HepG2 (cell line): ENCODE data around the gene LSM10. TPM values are rescaled to one million over a fixed set of nuclear protein-coding genes. Genes with fewer than 3 reads are reported as not detected.

ENCODE experiments used
- ATAC-seq: fragments of 200-7000 bp; cut with Tn5 transposase; 3 replicates; pipeline ENCODE4 v1.9.1; 2020; ENCODE audit warnings: mild to moderate bottlenecking, moderate library complexity
- BruUV-seq: library from RNA; stranded (reverse); fragments of 400-500 nt; replicated peaks from 2 replicates; lab custom pipeline; 2021; lab: Mats Ljungman, UMichigan
- CTCF ChIA-PET: fragments of 300-600 bp; formaldehyde crosslinking; extraction: SDS; loops from one replicate; lab custom pipeline; 2021; ENCODE audit warnings: low total read pairs, inconsistent platforms, low intra/inter-chr PET ratio; lab: Yijun Ruan, JAX
- POLR2A ChIA-PET: fragments of 350-600 bp; sonication (Branson Sonifier 250); formaldehyde crosslinking; loops from one replicate; lab custom pipeline; 2020; ENCODE audit warnings: antibody characterized with exemption, inconsistent platforms; lab: Yijun Ruan, JAX
- DNase-seq: peaks from one replicate; pipeline ENCODE4 v3.0.0-alpha.2; 2015; ENCODE audit warnings: low spot score
- FAIRE-seq: peaks from 3 replicates; lab custom pipeline; 2011; peaks lifted over from hg19 to GRCh38; lab: Jason Lieb, UNC
- H2AFZ ChIP-seq: one replicate; pipeline ENCODE4 v1.6.1; 2011; ENCODE audit warnings: low read length, inconsistent platforms
- H3K27ac ChIP-seq: fragments of 300-600 bp; 3 replicates; pipeline ENCODE4 v1.8.0; 2011; ENCODE audit warnings: mixed run types, mild to moderate bottlenecking, mixed read lengths, low read length, inconsistent platforms; ENCODE audit not compliant: insufficient read depth; ENCODE audit errors: extremely low read length
- H3K27me3 ChIP-seq, 2 experiments: fragments of 200-600 bp in 1 of 2; 2 replicates in 1 of 2; 3 replicates in 1 of 2; pipeline versions ENCODE4 v1.6.0 to v1.8.0; 2011; ENCODE audit warnings: low read length in 2 of 2, mild to moderate bottlenecking in 2 of 2, moderate library complexity in 2 of 2, inconsistent platforms in 1 of 2; ENCODE audit not compliant: insufficient read depth in 2 of 2, control insufficient read depth in 1 of 2
- H3K36me3 ChIP-seq, 2 experiments: fragments of 200-600 bp in 1 of 2; replicated peaks in 1 of 2; 2 replicates in 1 of 2; 3 replicates in 1 of 2; pipeline versions ENCODE4 v1.5.1 to v1.8.0; 2011; ENCODE audit warnings: low read length in 2 of 2, inconsistent platforms in 1 of 2; ENCODE audit not compliant: insufficient read depth in 2 of 2, control insufficient read depth in 1 of 2
- H3K4me1 ChIP-seq: 2 replicates; pipeline ENCODE4 v1.5.1; 2012; ENCODE audit warnings: low read length, inconsistent platforms; ENCODE audit not compliant: insufficient read depth
- H3K4me2 ChIP-seq: 2 replicates; pipeline ENCODE4 v1.6.0; 2011; ENCODE audit warnings: low read depth, low read length, inconsistent platforms
- H3K4me3 ChIP-seq, 3 experiments: fragments of 200-600 bp in 1 of 3; sonication (generic), shearing (Covaris generic) in 1 of 3; replicated peaks in 1 of 3; 2 replicates each; pipeline ENCODE4 v1.5.1; 2011 to 2016; ENCODE audit warnings: low read length in 3 of 3, inconsistent platforms in 2 of 3, low read depth in 2 of 3, mild to moderate bottlenecking in 2 of 3, control low read depth in 1 of 3, mixed read lengths in 1 of 3; ENCODE audit not compliant: insufficient read depth in 1 of 3
- H3K79me2 ChIP-seq: one replicate; pipeline ENCODE4 v1.6.1; 2011; ENCODE audit warnings: low read length, inconsistent platforms; ENCODE audit not compliant: insufficient read depth
- H3K9ac ChIP-seq: 2 replicates; pipeline ENCODE4 v1.6.0; 2011; ENCODE audit warnings: mild to moderate bottlenecking, low read depth, low read length, inconsistent platforms; ENCODE audit not compliant: insufficient read depth
- H3K9me3 ChIP-seq: 2 replicates; pipeline ENCODE4 v1.5.1; 2012; ENCODE audit warnings: mild to moderate bottlenecking, low read length
- H4K20me1 ChIP-seq: 2 replicates; pipeline ENCODE4 v1.6.0; 2011; ENCODE audit warnings: inconsistent platforms, mild to moderate bottlenecking, low read length, moderate library complexity; ENCODE audit not compliant: insufficient read depth
- ARNT ChIP-seq: fragments of 450-650 bp; IDR thresholded peaks from 2 replicates; pipeline ENCODE4 v1.6.1; 2017
- GATAD2A ChIP-seq: IDR thresholded peaks from 2 replicates; pipeline ENCODE4 v1.6.1; 2016
- PHF20 ChIP-seq: sonication (generic); formaldehyde crosslinking; IDR thresholded peaks from 2 replicates; pipeline ENCODE4 v1.5.0; 2020; ENCODE audit warnings: mild to moderate bottlenecking, missing genetic modification reagents
- TBX2 ChIP-seq: sonication (generic); formaldehyde crosslinking; IDR thresholded peaks from 2 replicates; pipeline ENCODE4 v1.5.0; 2020; ENCODE audit warnings: missing genetic modification reagents, mild to moderate bottlenecking, borderline replicate concordance
- ZMYM4 ChIP-seq: sonication (generic); formaldehyde crosslinking; IDR thresholded peaks from 2 replicates; pipeline ENCODE4 v1.8.1; 2023; ENCODE audit warnings: mild to moderate bottlenecking, missing genetic modification reagents
- ZNF24 ChIP-seq: fragments of 450-650 bp; IDR thresholded peaks from 2 replicates; pipeline ENCODE4 v1.6.1; 2017; ENCODE audit warnings: antibody characterized with exemption, mild to moderate bottlenecking
- ZNF451 ChIP-seq: sonication (generic); formaldehyde crosslinking; IDR thresholded peaks from 2 replicates; pipeline ENCODE4 v1.5.0; 2020; ENCODE audit warnings: mild to moderate bottlenecking, missing genetic modification reagents
- ZNF569 ChIP-seq: sonication (generic); formaldehyde crosslinking; IDR thresholded peaks from 2 replicates; pipeline ENCODE4 v1.5.0; 2020; ENCODE audit warnings: mild to moderate bottlenecking, missing genetic modification reagents, moderate library complexity, borderline replicate concordance
- ZNF678 ChIP-seq: sonication (generic); formaldehyde crosslinking; IDR thresholded peaks from 2 replicates; pipeline ENCODE4 v1.4.0; 2020; ENCODE audit warnings: mild to moderate bottlenecking, missing genetic modification reagents
- ZNF83 ChIP-seq: sonication (generic); formaldehyde crosslinking; IDR thresholded peaks from 2 replicates; pipeline ENCODE4 v1.4.0; 2020; ENCODE audit warnings: missing genetic modification reagents, mild to moderate bottlenecking, borderline replicate concordance
- WGBS: methylation state at CpG from one replicate; pipeline ENCODE4 v1.1.6; 2017; ENCODE audit warnings: low lambda C conversion rate; 5-methylcytosine and 5-hydroxymethylcytosine counted together
- in situ Hi-C: cut with HindIII; loops from 2 replicates; pipeline ENCODE4 v1.10.0; 2017; ENCODE audit warnings: low pct_unique_long_range_greater_than_20kb; ENCODE audit not compliant: extremely low pct_ligation_motif_present
- intact Hi-C: fragments of 100-400 bp; cut with micrococcal nuclease; formaldehyde crosslinking; loops from one replicate; pipeline ENCODE4 v1.10.0; 2022; ENCODE audit not compliant: unreplicated experiment
- polyA plus RNA-seq, 8 experiments: library from polyadenylated mRNA; depleted of rRNA in 3 of 8; stranded (reverse) in 7 of 8; unstranded in 1 of 8; fragments of >200 nt; fragmentation: Illumina TruSeq in 4 of 8; extraction: Trizol in 4 of 8; gene quantifications; 2 replicates each; pipeline versions ENCODE4 v1.2.1 to v1.2.3, GENCODE V29; 2011 to 2016; ENCODE audit warnings: low read depth in 4 of 8, missing spikeins in 1 of 8, mixed read lengths in 1 of 8; ENCODE audit not compliant: insufficient read depth in 1 of 8
- total RNA-seq, 5 experiments: library from RNA; depleted of rRNA; stranded (reverse); fragments of >200 nt; fragmentation: Illumina TruSeq; extraction: Trizol; gene quantifications; 2 replicates each; pipeline ENCODE4 v1.2.3, GENCODE V29; 2016; ENCODE audit warnings: low read depth in 1 of 5
- TF ChIP-seq, protein P1 (sequence below): sonication (generic); formaldehyde crosslinking; IDR thresholded peaks from 2 replicates; pipeline ENCODE4 v1.4.0; 2020; ENCODE audit warnings: missing genetic modification reagents, low read depth, mild to moderate bottlenecking, borderline replicate concordance
- TF ChIP-seq, protein P2 (sequence below): sonication (generic); formaldehyde crosslinking; IDR thresholded peaks from 2 replicates; pipeline ENCODE4 v1.8.1; 2023; ENCODE audit warnings: mild to moderate bottlenecking, missing genetic modification reagents
- TF ChIP-seq, protein P3 (sequence below): sonication (generic); formaldehyde crosslinking; conservative IDR thresholded peaks from 2 replicates; pipeline ENCODE4 v1.4.0; 2020; ENCODE audit warnings: missing genetic modification reagents
- TF ChIP-seq, protein P4 (sequence below): sonication (generic); formaldehyde crosslinking; IDR thresholded peaks from 2 replicates; pipeline ENCODE4 v1.4.0; 2020; ENCODE audit warnings: missing genetic modification reagents, borderline replicate concordance
- TF ChIP-seq, protein P5 (sequence below): sonication (generic); formaldehyde crosslinking; IDR thresholded peaks from 2 replicates; pipeline ENCODE4 v1.8.0; 2023; ENCODE audit warnings: mild to moderate bottlenecking, missing genetic modification reagents

LSM10 gene
- total and polyA plus RNA-seq, 2 of the 13 experiments (the other 11 are each of a cell fraction or from before 2014, with no cell fraction given) = 14.0 to 52.0 TPM

DNA sequence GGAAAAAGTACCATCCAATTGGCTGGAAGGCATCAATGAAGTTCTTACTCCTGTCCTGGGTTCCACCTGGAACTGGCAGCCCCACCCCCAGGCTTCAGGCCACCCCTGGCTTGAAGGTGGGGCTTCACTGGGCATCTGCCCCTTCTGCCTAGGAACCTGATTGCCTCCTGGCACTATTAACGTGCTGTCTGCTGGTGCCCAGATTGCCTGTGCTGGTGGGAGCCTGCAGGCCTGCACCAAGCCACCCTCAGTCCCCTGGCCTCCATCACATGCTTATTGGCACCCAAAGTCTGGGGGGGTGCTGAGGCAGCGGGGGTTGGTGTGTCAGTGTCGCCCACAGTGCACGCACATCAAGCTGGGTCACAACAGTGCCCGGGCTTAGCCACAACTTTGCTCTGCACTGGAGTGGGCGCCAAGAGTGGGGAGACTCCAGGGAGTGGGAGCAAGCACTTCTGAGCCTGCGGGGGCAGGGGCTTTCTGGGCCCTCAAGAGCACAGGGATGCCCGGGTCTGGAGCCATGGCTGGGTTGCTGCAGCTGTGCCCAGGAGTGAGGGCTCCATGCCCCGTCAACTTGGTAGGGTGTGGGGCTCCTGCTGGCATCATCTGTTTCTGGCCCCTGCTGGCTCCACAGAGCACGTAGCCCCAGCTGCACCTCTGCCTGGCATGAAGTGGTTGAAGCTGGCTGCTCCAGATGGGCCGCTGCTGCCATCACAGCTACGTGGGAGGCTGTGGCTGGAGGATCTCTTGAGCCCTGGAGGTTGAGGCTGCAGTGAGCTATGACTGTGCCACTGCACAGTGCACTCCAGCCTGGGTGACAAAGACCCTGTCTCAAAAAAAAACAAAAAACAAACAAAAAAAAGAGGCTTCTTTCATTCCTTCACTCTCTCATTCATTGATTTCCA, 4.1 kb upstream of the LSM10 start:
- Histone ChIP-seq H4K20me1 (no peaks in the 10 kb centered on the region), H3K27ac (peak overlapping the region; percentile 87), H3K9ac (peak overlapping the region; percentile 85), H2AFZ (no peak overlapping the region), H3K79me2 (peaks cover 7% of the 10 kb centered on the region), H3K9me3 (no peaks in the 10 kb centered on the region), H3K4me2 (peak overlapping the region; percentile 91), H3K36me3 (no peaks in the 10 kb centered on the region), H3K27me3 (no peaks in the 10 kb centered on the region; a peak in 1 of 5 replicates), H3K4me1 (peaks cover 32% of the 10 kb centered on the region), H3K4me3 (peak overlapping the region; percentile 58 to 89 (median 77); a peak in 5 of 6 replicates)
- DNase-seq (no peak), ATAC-seq (no peak), FAIRE-seq (no peak)
- ChIA-PET POLR2A (interaction anchor here (0.6 to 8.5 kb wide), 25 partner anchors 8 to 1406 kb away, joined by 3 to 391 read pairs (median 6); partner anchors contain the start of genes CSF3R, EVA1B, MRPS15 and OSCP1), CTCF (no interaction called here)
- TSS peak; percentile 84 for BruUV-seq
- in situ Hi-C loops (no loop called here), intact Hi-C loops (no loop called here)
- WGBS = 53% methylated on average over 7 of the region's 12 CpGs
- TF ChIP-seq ZNF569 = no peak
- no peak for TF ChIP-seq ZNF451 (CRISPR knock-in tag)
- TF ChIP-seq ZMYM4 (CRISPR knock-in tag) = 0 out of 2 replicates have a peak, but pooled peaks have one; percentile 2
- TF ChIP-seq, protein P1, sequence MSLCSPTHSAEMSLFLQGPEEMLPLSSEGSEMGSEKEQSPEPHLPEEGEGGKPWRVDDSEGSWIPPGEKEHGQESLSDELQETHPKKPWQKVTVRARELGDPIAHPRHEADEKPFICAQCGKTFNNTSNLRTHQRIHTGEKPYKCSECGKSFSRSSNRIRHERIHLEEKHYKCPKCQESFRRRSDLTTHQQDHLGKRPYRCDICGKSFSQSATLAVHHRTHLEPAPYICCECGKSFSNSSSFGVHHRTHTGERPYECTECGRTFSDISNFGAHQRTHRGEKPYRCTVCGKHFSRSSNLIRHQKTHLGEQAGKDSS (CRISPR knock-in tag) = no peak
- no peak for TF ChIP-seq TBX2 (CRISPR knock-in tag)
- TF ChIP-seq, protein P2, sequence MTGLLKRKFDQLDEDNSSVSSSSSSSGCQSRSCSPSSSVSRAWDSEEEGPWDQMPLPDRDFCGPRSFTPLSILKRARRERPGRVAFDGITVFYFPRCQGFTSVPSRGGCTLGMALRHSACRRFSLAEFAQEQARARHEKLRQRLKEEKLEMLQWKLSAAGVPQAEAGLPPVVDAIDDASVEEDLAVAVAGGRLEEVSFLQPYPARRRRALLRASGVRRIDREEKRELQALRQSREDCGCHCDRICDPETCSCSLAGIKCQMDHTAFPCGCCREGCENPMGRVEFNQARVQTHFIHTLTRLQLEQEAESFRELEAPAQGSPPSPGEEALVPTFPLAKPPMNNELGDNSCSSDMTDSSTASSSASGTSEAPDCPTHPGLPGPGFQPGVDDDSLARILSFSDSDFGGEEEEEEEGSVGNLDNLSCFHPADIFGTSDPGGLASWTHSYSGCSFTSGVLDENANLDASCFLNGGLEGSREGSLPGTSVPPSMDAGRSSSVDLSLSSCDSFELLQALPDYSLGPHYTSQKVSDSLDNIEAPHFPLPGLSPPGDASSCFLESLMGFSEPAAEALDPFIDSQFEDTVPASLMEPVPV (CRISPR knock-in tag) = 0 out of 2 replicates have a peak, but pooled peaks have one; percentile 37
- TF ChIP-seq, protein P3, sequence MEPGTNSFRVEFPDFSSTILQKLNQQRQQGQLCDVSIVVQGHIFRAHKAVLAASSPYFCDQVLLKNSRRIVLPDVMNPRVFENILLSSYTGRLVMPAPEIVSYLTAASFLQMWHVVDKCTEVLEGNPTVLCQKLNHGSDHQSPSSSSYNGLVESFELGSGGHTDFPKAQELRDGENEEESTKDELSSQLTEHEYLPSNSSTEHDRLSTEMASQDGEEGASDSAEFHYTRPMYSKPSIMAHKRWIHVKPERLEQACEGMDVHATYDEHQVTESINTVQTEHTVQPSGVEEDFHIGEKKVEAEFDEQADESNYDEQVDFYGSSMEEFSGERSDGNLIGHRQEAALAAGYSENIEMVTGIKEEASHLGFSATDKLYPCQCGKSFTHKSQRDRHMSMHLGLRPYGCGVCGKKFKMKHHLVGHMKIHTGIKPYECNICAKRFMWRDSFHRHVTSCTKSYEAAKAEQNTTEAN (CRISPR knock-in tag) = no peak
- TF ChIP-seq ARNT = no peak
- TF ChIP-seq, protein P4, sequence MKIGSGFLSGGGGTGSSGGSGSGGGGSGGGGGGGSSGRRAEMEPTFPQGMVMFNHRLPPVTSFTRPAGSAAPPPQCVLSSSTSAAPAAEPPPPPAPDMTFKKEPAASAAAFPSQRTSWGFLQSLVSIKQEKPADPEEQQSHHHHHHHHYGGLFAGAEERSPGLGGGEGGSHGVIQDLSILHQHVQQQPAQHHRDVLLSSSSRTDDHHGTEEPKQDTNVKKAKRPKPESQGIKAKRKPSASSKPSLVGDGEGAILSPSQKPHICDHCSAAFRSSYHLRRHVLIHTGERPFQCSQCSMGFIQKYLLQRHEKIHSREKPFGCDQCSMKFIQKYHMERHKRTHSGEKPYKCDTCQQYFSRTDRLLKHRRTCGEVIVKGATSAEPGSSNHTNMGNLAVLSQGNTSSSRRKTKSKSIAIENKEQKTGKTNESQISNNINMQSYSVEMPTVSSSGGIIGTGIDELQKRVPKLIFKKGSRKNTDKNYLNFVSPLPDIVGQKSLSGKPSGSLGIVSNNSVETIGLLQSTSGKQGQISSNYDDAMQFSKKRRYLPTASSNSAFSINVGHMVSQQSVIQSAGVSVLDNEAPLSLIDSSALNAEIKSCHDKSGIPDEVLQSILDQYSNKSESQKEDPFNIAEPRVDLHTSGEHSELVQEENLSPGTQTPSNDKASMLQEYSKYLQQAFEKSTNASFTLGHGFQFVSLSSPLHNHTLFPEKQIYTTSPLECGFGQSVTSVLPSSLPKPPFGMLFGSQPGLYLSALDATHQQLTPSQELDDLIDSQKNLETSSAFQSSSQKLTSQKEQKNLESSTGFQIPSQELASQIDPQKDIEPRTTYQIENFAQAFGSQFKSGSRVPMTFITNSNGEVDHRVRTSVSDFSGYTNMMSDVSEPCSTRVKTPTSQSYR (CRISPR knock-in tag) = no peak
- TF ChIP-seq PHF20 = no peak
- TF ChIP-seq, protein P5, sequence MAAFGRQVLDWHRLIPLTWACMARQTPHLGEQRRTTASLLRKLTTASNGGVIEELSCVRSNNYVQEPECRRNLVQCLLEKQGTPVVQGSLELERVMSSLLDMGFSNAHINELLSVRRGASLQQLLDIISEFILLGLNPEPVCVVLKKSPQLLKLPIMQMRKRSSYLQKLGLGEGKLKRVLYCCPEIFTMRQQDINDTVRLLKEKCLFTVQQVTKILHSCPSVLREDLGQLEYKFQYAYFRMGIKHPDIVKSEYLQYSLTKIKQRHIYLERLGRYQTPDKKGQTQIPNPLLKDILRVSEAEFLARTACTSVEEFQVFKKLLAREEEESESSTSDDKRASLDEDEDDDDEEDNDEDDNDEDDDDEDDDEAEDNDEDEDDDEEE (CRISPR knock-in tag) = peak; percentile 6; the same call in 1 of the 2 replicates
- TF ChIP-seq ZNF678 = no peak
- TF ChIP-seq GATAD2A (CRISPR knock-in tag) = no peak
- no peak for TF ChIP-seq ZNF24
- 0 out of 2 replicates have a peak, but pooled peaks have one; percentile 18 for TF ChIP-seq ZNF83 (CRISPR knock-in tag)
